ENCODE measurements around the gene HS2ST1. TPM values are rescaled to one million over a fixed set of nuclear protein-coding genes. Genes with fewer than 3 reads are reported as not detected.
"Not testable (repeated sequence)": the region's sequence is repeated elsewhere in the genome, so short reads cannot be mapped to it uniquely, and the experiment has no call there.

Gene HS2ST1
- total RNA-seq, 1 experiment from 2014 or later: 45.0 TPM

DNA sequence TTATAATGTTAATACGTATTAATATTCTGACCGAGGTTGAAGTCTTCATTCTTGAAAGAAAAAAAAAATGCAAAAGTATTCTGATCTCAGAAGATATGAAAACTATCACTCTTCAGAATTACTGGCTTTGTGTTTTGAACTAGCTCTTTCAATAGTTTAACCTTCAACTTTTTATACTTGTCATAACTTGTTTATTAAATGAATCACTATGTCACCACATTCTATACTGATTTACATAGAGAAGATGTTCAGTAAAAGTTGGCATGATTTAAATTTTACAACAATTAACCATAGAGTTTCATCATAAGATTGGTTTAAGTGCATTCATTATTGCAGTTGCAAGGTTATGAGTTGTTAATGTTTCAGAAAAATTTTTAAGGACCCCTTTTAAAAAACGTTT, 57.3 kb downstream of the HS2ST1 start:
- no peaks in the 10 kb centered on the region for H3K4me1 ChIP-seq
- no peak overlapping the region for H3K4me3 ChIP-seq
- DNase-seq: no peak
- H3K36me3 ChIP-seq: no peaks in the 10 kb centered on the region
- H3K27me3 ChIP-seq: no peaks in the 10 kb centered on the region
- no peaks in the 10 kb centered on the region for H3K9me3 ChIP-seq (replicated peaks)
- no peak overlapping the region for H3K27ac ChIP-seq

DNA sequence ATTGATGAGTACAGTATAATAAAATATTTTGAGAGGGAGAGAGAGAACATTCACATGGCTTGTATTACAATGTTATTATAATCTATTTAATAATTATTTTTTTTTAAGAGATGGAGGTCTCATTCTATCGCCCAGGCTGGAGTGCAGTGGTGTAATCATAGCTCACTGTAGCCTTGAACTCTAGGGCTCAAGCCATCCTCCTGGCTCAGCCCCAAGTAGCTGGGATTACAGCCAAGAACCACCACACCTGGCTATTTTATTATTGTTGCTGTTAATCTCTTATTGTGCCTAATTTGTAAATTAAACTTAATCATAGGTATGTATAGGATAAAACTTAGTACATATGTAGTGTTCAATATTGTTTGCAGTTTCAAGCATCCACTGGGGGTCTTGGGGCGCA, 57.8 kb downstream of the HS2ST1 start:
- H3K4me1 ChIP-seq: no peaks in the 10 kb centered on the region
- H3K27me3 ChIP-seq: no peaks in the 10 kb centered on the region
- H3K36me3 ChIP-seq: no peaks in the 10 kb centered on the region
- H3K4me3 ChIP-seq: no peak overlapping the region
- H3K27ac ChIP-seq: no peak overlapping the region
- no peak for DNase-seq
- no peaks in the 10 kb centered on the region for H3K9me3 ChIP-seq (replicated peaks)

DNA sequence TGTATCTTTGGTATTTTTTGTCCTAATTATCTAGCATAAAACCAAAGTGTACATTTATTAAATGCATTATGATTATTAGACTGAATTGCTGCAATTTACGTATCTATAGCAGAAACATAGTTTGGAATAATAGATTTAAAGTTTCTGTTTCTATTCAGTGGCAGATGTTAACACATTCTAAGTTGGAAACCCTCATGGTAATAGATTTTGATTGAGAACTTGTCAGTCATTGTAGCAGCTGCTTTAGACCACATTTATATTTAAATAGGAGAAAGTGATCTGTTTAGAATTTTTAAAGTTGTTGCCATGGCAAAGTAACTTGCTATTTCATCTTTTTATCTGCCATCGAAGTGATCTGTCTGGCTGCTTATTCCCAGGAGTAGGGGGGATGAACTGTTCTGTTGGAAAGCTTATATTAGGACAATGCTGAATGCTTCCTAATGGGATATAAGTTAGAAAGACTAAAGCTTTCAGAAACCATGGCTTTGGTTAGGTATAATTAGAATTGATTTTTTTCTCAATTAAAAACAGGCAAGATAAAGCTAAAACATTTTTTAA, 61.6 kb downstream of the HS2ST1 start:
- no peak for DNase-seq
- Histone ChIP-seq H3K36me3 (0 out of 2 replicates have a peak, but pooled peaks cover 6% of the 10 kb centered on the region), H3K4me1 (0 out of 2 replicates have a peak, but pooled peaks cover 8% of the 10 kb centered on the region), H3K27ac (no peak overlapping the region), H3K27me3 (no peaks in the 10 kb centered on the region), H3K4me3 (no peak overlapping the region), H3K9me3 (replicated peaks) (no peaks in the 10 kb centered on the region)

DNA sequence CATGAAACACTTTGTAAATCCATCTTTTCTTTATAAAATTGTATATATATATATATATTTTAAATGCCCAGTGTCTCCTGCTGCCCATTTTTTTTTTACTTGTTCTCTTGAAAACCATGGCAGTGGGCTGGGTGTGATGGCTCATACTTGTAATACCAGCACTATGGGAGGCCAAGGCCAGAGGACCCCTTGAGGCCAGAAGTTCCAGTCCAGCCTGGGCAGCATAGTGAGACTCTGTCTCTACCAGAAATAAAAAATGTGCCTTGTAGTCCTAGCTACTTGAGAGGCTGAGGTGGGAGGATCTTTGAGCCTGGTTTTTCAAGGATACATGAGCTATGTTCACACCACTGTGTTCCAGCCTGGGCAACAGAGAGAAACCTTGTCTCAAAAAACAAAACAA, 62.2 kb downstream of the HS2ST1 start:
- H3K9me3 ChIP-seq (replicated peaks): no peaks in the 10 kb centered on the region
- no peak overlapping the region for H3K4me3 ChIP-seq
- 0 out of 2 replicates have a peak, but pooled peaks cover 6% of the 10 kb centered on the region for H3K36me3 ChIP-seq
- no peaks in the 10 kb centered on the region for H3K27me3 ChIP-seq
- no peak overlapping the region for H3K27ac ChIP-seq
- DNase-seq: no peak
- 0 out of 2 replicates have a peak, but pooled peaks cover 8% of the 10 kb centered on the region for H3K4me1 ChIP-seq

DNA sequence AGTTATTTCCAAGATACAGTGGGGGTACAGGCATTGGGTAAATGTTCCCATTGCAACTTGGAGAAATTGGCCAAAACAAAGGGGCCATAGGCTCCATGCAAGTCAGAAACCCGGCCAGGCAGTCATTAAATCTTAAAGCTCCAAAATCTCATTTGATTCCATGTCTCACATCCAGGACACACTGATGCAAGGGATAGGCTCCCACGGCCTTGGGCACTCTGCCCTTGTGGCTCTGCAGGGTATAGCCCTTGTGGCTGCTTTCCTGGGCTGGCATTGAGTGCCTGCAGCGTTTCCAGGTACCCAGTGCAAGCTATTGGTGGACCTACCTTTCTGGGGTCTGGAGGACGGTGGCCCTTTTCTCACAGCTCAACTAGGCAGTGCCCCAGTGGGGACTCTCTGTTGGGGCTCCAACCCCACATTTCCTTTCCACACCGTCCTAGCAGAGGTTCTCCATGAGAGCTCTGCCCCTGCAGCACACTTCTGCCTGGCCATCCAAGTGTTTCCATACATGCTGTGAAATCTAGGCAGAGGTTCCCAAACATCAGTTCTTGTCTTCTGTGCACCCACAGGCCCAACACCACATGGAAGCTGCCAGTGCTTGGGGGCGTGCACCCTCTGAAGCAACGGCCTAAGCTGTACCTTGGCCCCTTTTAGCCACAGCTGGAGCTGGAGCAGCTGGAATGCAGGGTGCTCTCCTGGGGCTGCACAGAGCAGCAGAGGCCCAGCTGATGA, 67.2 kb downstream of the HS2ST1 start:
- DNase-seq: no peak
- Histone ChIP-seq H3K4me3 (no peak overlapping the region), H3K27me3 (no peaks in the 10 kb centered on the region), H3K36me3 (0 out of 2 replicates have a peak, but pooled peaks cover 6% of the 10 kb centered on the region), H3K9me3 (replicated peaks) (no peaks in the 10 kb centered on the region), H3K4me1 (0 out of 2 replicates have a peak, but pooled peaks cover 8% of the 10 kb centered on the region), H3K27ac (no peak overlapping the region)

DNA sequence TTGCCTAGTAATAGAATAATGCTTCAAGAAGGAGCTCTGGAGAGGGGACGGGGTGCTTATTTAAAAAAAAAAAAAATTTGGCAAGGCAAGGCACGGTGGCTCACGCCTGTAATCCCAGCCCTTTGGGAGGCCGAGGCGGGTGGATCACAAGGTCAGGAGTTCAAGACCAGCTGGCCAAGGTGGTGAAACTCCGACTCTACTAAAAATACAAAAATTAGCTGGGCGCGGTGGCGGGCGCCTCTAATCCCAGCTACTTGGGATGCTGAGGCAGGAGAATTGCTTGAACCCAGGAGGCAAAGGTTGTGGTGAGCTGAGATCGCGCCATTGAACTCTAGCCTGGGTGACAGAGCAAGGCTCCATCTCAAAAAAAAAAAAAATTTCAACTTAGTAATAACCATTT, 69.2 kb downstream of the HS2ST1 start:
- not testable (repeated sequence) for H3K27ac ChIP-seq; H3K36me3 ChIP-seq; DNase-seq; H3K9me3 ChIP-seq (replicated peaks); H3K4me1 ChIP-seq; H3K27me3 ChIP-seq; H3K4me3 ChIP-seq

DNA sequence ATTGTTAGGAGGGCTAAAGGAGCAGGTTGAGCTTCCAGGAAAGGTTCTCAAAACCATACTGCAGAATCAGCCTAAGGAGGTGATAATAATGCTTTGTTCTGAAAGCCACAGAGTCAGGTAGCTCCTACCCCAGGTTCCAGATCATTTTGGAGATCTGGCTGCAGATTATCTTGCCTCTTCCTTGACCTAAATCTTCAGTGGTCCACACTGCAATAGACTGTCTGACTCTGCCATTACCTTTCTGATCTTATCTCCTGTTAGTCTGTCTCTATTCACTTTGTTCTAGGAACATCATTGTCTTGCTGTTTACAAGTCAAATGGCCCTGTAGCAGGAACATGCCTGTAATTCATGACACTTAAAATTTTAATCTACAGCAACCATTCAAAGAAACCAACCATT, 73.0 kb downstream of the HS2ST1 start:
- no peaks in the 10 kb centered on the region for H3K9me3 ChIP-seq (replicated peaks)
- H3K27ac ChIP-seq: no peak overlapping the region
- H3K36me3 ChIP-seq: no peaks in the 10 kb centered on the region
- no peak for DNase-seq
- H3K4me3 ChIP-seq: no peak overlapping the region
- H3K27me3 ChIP-seq: no peaks in the 10 kb centered on the region
- H3K4me1 ChIP-seq: no peaks in the 10 kb centered on the region

DNA sequence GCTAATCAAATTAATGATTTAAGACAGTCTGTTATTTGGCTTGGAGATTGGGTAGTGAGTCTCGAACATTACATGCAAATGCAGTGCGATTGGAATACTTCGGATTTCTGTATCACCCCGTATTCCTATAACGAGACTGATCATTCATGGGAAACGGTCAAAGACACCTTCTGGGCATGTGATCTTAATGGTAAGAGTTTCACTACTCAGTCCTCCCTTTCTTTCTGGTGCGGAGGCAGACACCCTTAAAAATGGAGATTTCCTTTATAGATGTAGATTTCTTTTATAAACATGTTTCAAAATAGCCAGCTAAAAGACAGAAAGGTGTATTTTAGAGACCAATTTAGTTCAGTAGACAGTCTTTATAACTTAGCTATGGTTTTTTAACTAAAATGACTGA, 74.4 kb downstream of the HS2ST1 start:
- Histone ChIP-seq H3K9me3 (replicated peaks) (no peaks in the 10 kb centered on the region), H3K4me1 (no peaks in the 10 kb centered on the region), H3K27me3 (no peaks in the 10 kb centered on the region), H3K27ac (no peak overlapping the region), H3K36me3 (no peaks in the 10 kb centered on the region; the same call in 1 of the 2 replicates), H3K4me3 (no peak overlapping the region)
- no peak for DNase-seq

DNA sequence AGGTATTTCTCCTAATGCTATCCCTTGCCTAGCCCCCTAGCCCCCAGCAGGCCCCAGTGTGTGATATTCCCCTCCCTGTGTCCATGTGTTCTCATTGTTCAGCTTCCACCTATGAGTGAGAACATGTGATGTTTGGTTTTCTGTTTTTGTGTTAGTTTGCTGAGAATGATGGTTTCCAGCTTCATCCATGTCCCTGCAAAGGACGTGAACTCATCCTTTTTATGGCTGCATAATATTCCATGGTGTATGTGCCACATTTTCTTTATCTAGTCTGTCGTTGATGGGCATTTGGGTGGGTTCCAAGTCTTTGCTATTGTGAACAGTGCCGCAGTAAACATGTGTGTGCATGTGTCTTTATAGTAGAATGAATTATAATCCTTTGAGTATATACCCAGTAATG, 75.3 kb downstream of the HS2ST1 start:
- not testable (repeated sequence) for H3K4me1 ChIP-seq; H3K27me3 ChIP-seq; H3K4me3 ChIP-seq; H3K36me3 ChIP-seq; DNase-seq; H3K27ac ChIP-seq; H3K9me3 ChIP-seq (replicated peaks)

DNA sequence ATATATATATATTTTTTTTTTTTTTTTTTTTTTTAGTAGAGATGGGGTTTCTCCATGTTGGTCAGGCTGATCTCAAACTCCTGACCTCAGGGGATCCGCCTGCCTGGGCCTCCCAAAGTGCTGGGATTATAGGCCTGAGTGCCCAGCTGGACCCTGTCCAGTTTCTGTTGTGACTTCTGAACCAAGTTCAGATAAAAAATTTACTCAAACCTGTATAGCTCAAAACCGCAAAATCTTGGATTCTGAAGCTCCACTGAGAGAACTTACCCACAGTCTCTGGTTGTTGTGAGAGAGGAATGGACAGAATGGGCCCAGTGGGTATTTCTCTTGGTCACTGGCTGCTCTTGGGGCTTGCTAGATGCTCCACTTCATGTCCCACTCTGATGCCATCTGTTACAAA, 76.4 kb downstream of the HS2ST1 start:
- Histone ChIP-seq H3K9me3 (replicated peaks) (no peaks in the 10 kb centered on the region), H3K4me1 (no peaks in the 10 kb centered on the region), H3K4me3 (no peak overlapping the region), H3K36me3 (no peaks in the 10 kb centered on the region; the same call in 1 of the 2 replicates), H3K27ac (no peak overlapping the region), H3K27me3 (no peaks in the 10 kb centered on the region)
- no peak for DNase-seq

DNA sequence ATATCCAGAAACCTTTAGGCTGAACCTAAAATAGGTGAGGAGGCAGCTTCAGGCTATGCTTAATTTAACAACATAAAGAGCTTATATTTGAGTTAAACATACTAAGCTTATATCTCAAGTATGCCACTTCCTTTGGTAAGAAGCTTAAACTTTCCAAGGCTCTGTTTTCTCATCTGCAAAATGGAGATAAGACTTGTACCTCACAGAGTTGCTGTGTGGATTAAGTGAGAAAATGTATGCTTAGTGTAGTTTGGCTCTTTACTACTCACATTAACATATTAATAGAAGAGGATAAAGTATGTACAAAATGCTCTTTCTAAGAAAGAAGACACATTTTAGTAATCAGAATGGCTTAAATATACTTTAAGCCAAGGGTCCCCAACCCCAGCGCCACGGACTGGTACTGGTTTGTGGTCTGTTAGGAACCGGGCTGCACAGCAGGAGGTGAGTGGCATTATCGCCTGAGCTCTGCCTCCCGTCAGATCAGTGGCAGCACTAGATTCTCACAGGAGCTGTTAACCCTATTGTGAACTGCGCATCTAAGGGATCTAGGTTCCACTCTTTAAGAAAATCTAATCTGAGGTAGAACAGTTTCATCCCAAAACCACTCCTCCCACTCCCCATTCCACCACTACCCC, 77.2 kb downstream of the HS2ST1 start:
- Histone ChIP-seq H3K27ac (no peak overlapping the region), H3K36me3 (no peaks in the 10 kb centered on the region; the same call in 1 of the 2 replicates), H3K27me3 (no peaks in the 10 kb centered on the region), H3K4me1 (no peaks in the 10 kb centered on the region), H3K4me3 (no peak overlapping the region), H3K9me3 (replicated peaks) (no peaks in the 10 kb centered on the region)
- no peak for DNase-seq

DNA sequence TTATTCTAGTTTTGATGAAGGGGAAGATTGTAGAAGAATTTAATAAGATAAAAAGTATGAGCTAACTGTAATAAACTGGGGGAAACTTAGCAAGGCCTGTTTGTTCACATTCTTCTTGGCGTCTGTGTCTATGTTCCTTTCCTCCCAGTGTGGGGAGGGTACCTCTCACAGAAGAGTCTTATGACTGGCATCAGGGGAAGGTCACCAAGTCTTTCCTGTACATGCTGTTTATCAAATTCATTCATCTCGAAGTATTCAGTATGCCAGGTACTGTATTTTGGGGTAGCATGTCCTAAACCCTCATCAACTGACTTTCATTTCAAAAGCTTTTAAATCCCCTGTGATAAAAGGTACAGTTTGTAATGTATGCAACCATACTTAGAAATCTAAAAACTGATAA, 78.4 kb downstream of the HS2ST1 start:
- no peak for DNase-seq
- Histone ChIP-seq H3K4me3 (no peak overlapping the region), H3K4me1 (no peaks in the 10 kb centered on the region), H3K36me3 (no peaks in the 10 kb centered on the region; the same call in 1 of the 2 replicates), H3K9me3 (replicated peaks) (no peaks in the 10 kb centered on the region), H3K27me3 (no peaks in the 10 kb centered on the region), H3K27ac (no peak overlapping the region)

DNA sequence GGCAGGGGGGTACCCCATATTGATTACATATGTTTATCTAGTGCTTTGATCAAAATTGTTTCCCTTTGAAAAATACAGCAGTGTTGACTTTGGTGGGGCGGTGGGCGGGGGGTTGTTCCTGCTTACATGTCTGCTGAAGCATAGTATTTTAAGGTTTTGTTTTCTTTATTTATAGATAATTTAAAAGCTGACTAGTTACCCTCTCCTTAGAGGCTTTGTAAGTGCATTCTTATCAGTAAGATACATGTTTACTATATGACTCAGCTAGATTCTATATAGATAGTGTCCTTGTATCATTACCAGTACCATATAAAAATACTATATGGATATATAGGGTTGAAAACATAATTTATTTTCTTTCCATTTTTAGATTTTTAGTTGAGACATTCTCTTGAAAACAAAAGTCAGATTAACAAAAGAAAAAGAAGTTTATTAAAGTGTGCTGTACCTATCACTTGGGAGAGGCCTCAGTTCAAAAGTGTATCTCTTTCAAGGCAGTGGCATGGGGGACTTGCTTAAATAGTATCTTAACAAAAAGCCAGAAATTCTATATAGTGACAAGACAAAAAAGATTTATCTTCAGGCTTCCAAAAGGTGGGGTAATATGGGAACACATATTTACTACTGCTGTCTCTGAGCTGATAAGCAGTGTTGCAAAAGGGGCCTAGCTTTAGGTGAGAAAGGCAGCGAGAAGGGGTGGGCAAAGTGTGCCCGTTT, 79.0 kb downstream of the HS2ST1 start:
- H3K27me3 ChIP-seq: no peaks in the 10 kb centered on the region
- H3K36me3 ChIP-seq: no peaks in the 10 kb centered on the region; the same call in 1 of the 2 replicates
- no peak for DNase-seq
- H3K4me1 ChIP-seq: no peaks in the 10 kb centered on the region
- no peak overlapping the region for H3K4me3 ChIP-seq
- H3K27ac ChIP-seq: no peak overlapping the region
- H3K9me3 ChIP-seq (replicated peaks): no peaks in the 10 kb centered on the region

DNA sequence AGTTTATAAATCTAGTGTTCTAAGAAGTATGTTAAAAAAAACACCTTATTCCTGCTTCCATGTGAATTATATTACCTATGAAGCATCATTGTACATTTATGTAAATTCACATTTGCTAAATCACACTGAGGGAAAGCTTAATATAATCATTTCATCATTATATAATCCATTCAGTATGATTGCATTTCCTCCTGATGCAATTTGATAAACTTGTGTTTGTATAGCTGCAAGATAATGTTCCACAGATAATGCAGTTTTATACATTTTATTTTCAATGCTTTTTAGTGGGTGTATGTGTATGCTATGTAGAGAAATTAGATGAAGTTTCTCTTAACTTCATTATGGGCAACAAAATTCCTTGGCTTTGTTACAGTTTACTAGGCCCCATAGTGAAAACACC, 79.6 kb downstream of the HS2ST1 start:
- Histone ChIP-seq H3K27ac (no peak overlapping the region), H3K36me3 (no peaks in the 10 kb centered on the region; the same call in 1 of the 2 replicates), H3K4me3 (no peak overlapping the region), H3K27me3 (no peaks in the 10 kb centered on the region), H3K9me3 (replicated peaks) (no peaks in the 10 kb centered on the region), H3K4me1 (no peaks in the 10 kb centered on the region)
- no peak for DNase-seq

DNA sequence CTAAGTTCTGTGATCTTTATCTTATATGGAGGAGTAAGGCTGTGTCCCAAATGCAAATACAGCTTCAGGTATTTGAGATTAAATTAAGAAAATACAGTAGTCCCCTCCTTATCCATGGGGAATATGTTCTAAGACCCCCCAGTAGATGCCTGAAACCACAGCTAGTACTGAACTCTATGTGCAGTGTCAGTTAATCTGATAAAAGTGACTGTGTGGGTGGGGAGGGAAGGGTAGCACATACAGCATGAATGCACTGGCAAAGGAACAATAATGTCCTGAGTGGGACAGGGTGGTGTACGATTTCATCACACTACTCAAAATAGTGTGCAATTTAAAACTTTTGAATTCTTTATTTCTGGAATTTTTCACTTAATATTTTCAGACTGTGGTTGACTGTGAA, 83.1 kb downstream of the HS2ST1 start:
- Histone ChIP-seq H3K4me1 (no peaks in the 10 kb centered on the region), H3K27ac (no peak overlapping the region), H3K27me3 (no peaks in the 10 kb centered on the region), H3K4me3 (no peak overlapping the region), H3K9me3 (replicated peaks) (no peaks in the 10 kb centered on the region), H3K36me3 (peaks cover 4% of the 10 kb centered on the region; the same call in 1 of the 2 replicates)
- no peak for DNase-seq
